Measurements from ENCODE around the gene AKR1C3. TPM values are rescaled to one million over a fixed set of nuclear protein-coding genes. Genes with fewer than 3 reads are reported as not detected.
"Not testable (repeated sequence)": the region's sequence is repeated elsewhere in the genome, so short reads cannot be mapped to it uniquely, and the experiment has no call there.

Gene AKR1C3
- total RNA-seq, 1 donor from 2014 or later, result 0.89 TPM

GRCh38 chr10:5092375-5092774 is 1.8 kb upstream of the AKR1C3 start:
- H3K4me1 Mint-ChIP-seq (ENCODE audit: unreplicated experiment), result peaks cover 2% of the 10 kb centered on the region
- no peaks in the 10 kb centered on the region for H3K36me3 Mint-ChIP-seq (ENCODE audit: unreplicated experiment)
- H3K9me3 Mint-ChIP-seq (ENCODE audit: unreplicated experiment), result peaks cover 10% of the 10 kb centered on the region
- DNase-seq (ENCODE audit: extremely low spot score, unreplicated experiment), result no peak
- H3K27me3 Mint-ChIP-seq (ENCODE audit: unreplicated experiment), result peaks cover 24% of the 10 kb centered on the region
- no peak overlapping the region for H3K27ac Mint-ChIP-seq (ENCODE audit: unreplicated experiment)
- no peak overlapping the region for H3K4me3 Mint-ChIP-seq (ENCODE audit: unreplicated experiment)
- TF ChIP-seq CTCF (IDR thresholded peaks at IDR 0.05), result no peak

- H3K9me3 Mint-ChIP-seq (ENCODE audit: unreplicated experiment), result peaks cover 5% of the 10 kb centered on the region
- no peak overlapping the region for H3K27ac Mint-ChIP-seq (ENCODE audit: unreplicated experiment)
- TF ChIP-seq CTCF (IDR thresholded peaks at IDR 0.05), result no peak
- DNase-seq (ENCODE audit: extremely low spot score, unreplicated experiment), result no peak
- no peaks in the 10 kb centered on the region for H3K36me3 Mint-ChIP-seq (ENCODE audit: unreplicated experiment)
- peaks cover 2% of the 10 kb centered on the region for H3K4me1 Mint-ChIP-seq (ENCODE audit: unreplicated experiment)
- H3K27me3 Mint-ChIP-seq (ENCODE audit: unreplicated experiment), result peaks cover 18% of the 10 kb centered on the region
- H3K4me3 Mint-ChIP-seq (ENCODE audit: unreplicated experiment), result no peak overlapping the region
These were observed 1.1 kb upstream of the AKR1C3 start for GRCh38 chr10:5092848-5093790.

- TF ChIP-seq CTCF (IDR thresholded peaks at IDR 0.05), result no peak
- Mint-ChIP-seq H3K27me3 (ENCODE audit: unreplicated experiment) (peaks cover 22% of the 10 kb centered on the region), H3K9me3 (ENCODE audit: unreplicated experiment) (no peaks in the 10 kb centered on the region), H3K36me3 (ENCODE audit: unreplicated experiment) (no peaks in the 10 kb centered on the region), H3K4me1 (ENCODE audit: unreplicated experiment) (no peaks in the 10 kb centered on the region), H3K27ac (ENCODE audit: unreplicated experiment) (no peak overlapping the region), H3K4me3 (ENCODE audit: unreplicated experiment) (no peak overlapping the region)
- DNase-seq (ENCODE audit: extremely low spot score, unreplicated experiment), result no peak
These were observed 1.5 kb downstream of the AKR1C3 start for GRCh38 chr10:5095687-5096086.

GRCh38 chr10:5096108-5096507 is 1.9 kb downstream of the AKR1C3 start:
- Mint-ChIP-seq H3K4me3 (ENCODE audit: unreplicated experiment) (no peak overlapping the region), H3K27me3 (ENCODE audit: unreplicated experiment) (peaks cover 20% of the 10 kb centered on the region), H3K4me1 (ENCODE audit: unreplicated experiment) (no peaks in the 10 kb centered on the region), H3K27ac (ENCODE audit: unreplicated experiment) (no peak overlapping the region), H3K36me3 (ENCODE audit: unreplicated experiment) (no peaks in the 10 kb centered on the region), H3K9me3 (ENCODE audit: unreplicated experiment) (no peaks in the 10 kb centered on the region)
- no peak for TF ChIP-seq CTCF (IDR thresholded peaks at IDR 0.05)
- no peak for DNase-seq (ENCODE audit: extremely low spot score, unreplicated experiment)

- H3K4me1 Mint-ChIP-seq (ENCODE audit: unreplicated experiment); H3K27ac Mint-ChIP-seq (ENCODE audit: unreplicated experiment); H3K9me3 Mint-ChIP-seq (ENCODE audit: unreplicated experiment); DNase-seq (ENCODE audit: extremely low spot score, unreplicated experiment); H3K36me3 Mint-ChIP-seq (ENCODE audit: unreplicated experiment); H3K4me3 Mint-ChIP-seq (ENCODE audit: unreplicated experiment); H3K27me3 Mint-ChIP-seq (ENCODE audit: unreplicated experiment): not testable (repeated sequence)
These were observed 8.3 kb downstream of the AKR1C3 start for GRCh38 chr10:5102479-5102878.

Measured in osteocyte (in vitro differentiated cells).